SK-N-SH treated with all-trans-retinoic acid at 6 μM for 48 hours (cell line): Measurements from ENCODE around the gene KLB.

Experiments
- ATAC-seq: fragments of 200-7000 bp; cut with Tn5 transposase; 3 replicates; pipeline ENCODE4 v1.9.1; 2020; ENCODE audit warnings: mild to moderate bottlenecking, moderate library complexity
- CREB5 ChIP-seq: fragments of 250-450 bp; sonication (Bioruptor Pico); IDR thresholded peaks from 2 replicates; pipeline ENCODE4 v1.5.1; 2020; ENCODE audit warnings: low read depth, mild to moderate bottlenecking, moderate library complexity
- CSDC2 ChIP-seq: fragments of 250-450 bp; sonication (Bioruptor Pico); IDR thresholded peaks from 2 replicates; pipeline ENCODE4 v1.5.0; 2020; ENCODE audit warnings: mild to moderate bottlenecking, moderate library complexity
- CSRNP3 ChIP-seq: fragments of 250-450 bp; sonication (Bioruptor Pico); IDR thresholded peaks from 2 replicates; pipeline ENCODE4 v1.5.1; 2021; ENCODE audit warnings: mild to moderate bottlenecking, moderate library complexity
- PATZ1 ChIP-seq: fragments of 250-450 bp; sonication (Bioruptor Pico); IDR thresholded peaks from 2 replicates; pipeline ENCODE4 v1.8.0; 2020; ENCODE audit warnings: mild to moderate bottlenecking, moderate library complexity, borderline replicate concordance
- POU6F1 ChIP-seq: fragments of 250-450 bp; sonication (Bioruptor Pico); IDR thresholded peaks from 2 replicates; pipeline ENCODE4 v1.8.0; 2021; ENCODE audit warnings: low read depth, mild to moderate bottlenecking, moderate library complexity, borderline replicate concordance
- PPARA ChIP-seq: fragments of 250-450 bp; sonication (Bioruptor Pico); IDR thresholded peaks from 2 replicates; pipeline ENCODE4 v1.5.0; 2020; ENCODE audit warnings: mild to moderate bottlenecking, borderline replicate concordance
- SNAI2 ChIP-seq: fragments of 250-450 bp; sonication (Bioruptor Pico); IDR thresholded peaks from 2 replicates; pipeline ENCODE4 v1.5.0; 2020; ENCODE audit warnings: mild to moderate bottlenecking, moderate library complexity
- TSHZ2 ChIP-seq: fragments of 250-450 bp; sonication (Bioruptor Pico); IDR thresholded peaks from 2 replicates; pipeline ENCODE4 v1.5.0; 2020; ENCODE audit warnings: mild to moderate bottlenecking, moderate library complexity
- ZC3H10 ChIP-seq: fragments of 250-450 bp; sonication (Bioruptor Pico); IDR thresholded peaks from 2 replicates; pipeline ENCODE4 v1.5.1; 2021; ENCODE audit warnings: mild to moderate bottlenecking, moderate library complexity
- ZFP3 ChIP-seq: fragments of 250-450 bp; sonication (Bioruptor Pico); IDR thresholded peaks from 2 replicates; pipeline ENCODE4 v1.5.0; 2020; ENCODE audit warnings: mild to moderate bottlenecking, moderate library complexity
- ZNF70 ChIP-seq: fragments of 450-650 bp; formaldehyde crosslinking; IDR thresholded peaks from 2 replicates; pipeline ENCODE4 v1.5.0; 2020; ENCODE audit warnings: mild to moderate bottlenecking, moderate library complexity

Gene KLB

GRCh38 chr4:39446842-39447573 lies 40.3 kb downstream of the KLB start:
- no peak for ATAC-seq
- no peak for TF ChIP-seq CSRNP3
- no peak for TF ChIP-seq POU6F1 (CRISPR knock-in tag)
- no peak for TF ChIP-seq PPARA (CRISPR knock-in tag)

- TF ChIP-seq CSDC2 (CRISPR knock-in tag) = no peak
- no peak for ATAC-seq
Measured at GRCh38 chr4:39450618-39451017, 43.9 kb downstream of the KLB start.

- ATAC-seq = peak; percentile 12; the same call in 2 of the 3 replicates
- TF ChIP-seq ZC3H10 = no peak
- no peak for TF ChIP-seq CSDC2 (CRISPR knock-in tag)
- no peak for TF ChIP-seq PPARA (CRISPR knock-in tag)
Measured at GRCh38 chr4:39451423-39452023, 44.8 kb downstream of the KLB start.

GRCh38 chr4:39452153-39452859 lies 45.6 kb downstream of the KLB start:
- no peak for TF ChIP-seq CSRNP3
- no peak for TF ChIP-seq TSHZ2 (CRISPR knock-in tag)
- no peak for TF ChIP-seq ZFP3 (CRISPR knock-in tag)
- TF ChIP-seq ZC3H10 = no peak
- no peak for TF ChIP-seq CREB5 (CRISPR knock-in tag)
- TF ChIP-seq SNAI2 (CRISPR knock-in tag) = no peak
- TF ChIP-seq PATZ1 (CRISPR knock-in tag) = no peak
- TF ChIP-seq ZNF70 (CRISPR knock-in tag) = no peak
- TF ChIP-seq POU6F1 (CRISPR knock-in tag) = no peak
- TF ChIP-seq CSDC2 (CRISPR knock-in tag) = no peak
- ATAC-seq = no peak
